Spleen (tissue), 11 donors: Measurements from ENCODE around the gene WDR7. TPM values are rescaled to one million over a fixed set of nuclear protein-coding genes. Genes with fewer than 3 reads are reported as not detected.

ENCODE experiments used
- DNase-seq: peaks from one replicate; pipeline ENCODE4 v3.0.0-alpha.2; 2020
- H3K27ac ChIP-seq, 8 donors: fragments of 200-600 bp; sonication (generic) in 7 of 8; 1 replicate in 4 of 8; 2 replicates in 4 of 8; pipeline versions ENCODE4 v1.5.0 to v1.8.0; 2016 to 2021; ENCODE audit warnings: inconsistent platforms in 4 of 8, mild to moderate bottlenecking in 4 of 8, moderate library complexity in 1 of 8
- H3K27me3 ChIP-seq, 7 donors: fragments of 200-600 bp; sonication (generic) in 6 of 7; replicated peaks in 1 of 7; 1 replicate in 4 of 7; 2 replicates in 3 of 7; pipeline versions ENCODE4 v1.5.0 to v1.8.0; 2016 to 2021; ENCODE audit warnings: inconsistent platforms in 3 of 7, mild to moderate bottlenecking in 1 of 7
- H3K36me3 ChIP-seq, 6 donors: fragments of 200-600 bp; sonication (generic) in 5 of 6; 1 replicate in 4 of 6; 2 replicates in 2 of 6; pipeline versions ENCODE4 v1.5.0 to v1.8.0; 2016 to 2021; ENCODE audit warnings: inconsistent platforms in 2 of 6
- H3K4me1 ChIP-seq, 6 donors: fragments of 200-600 bp; sonication (generic) in 5 of 6; 1 replicate in 3 of 6; 2 replicates in 3 of 6; pipeline versions ENCODE4 v1.5.0 to v1.8.0; 2016 to 2021; ENCODE audit warnings: inconsistent platforms in 3 of 6
- H3K4me3 ChIP-seq, 8 donors: fragments of 200-600 bp; sonication (generic) in 7 of 8; 1 replicate in 4 of 8; 2 replicates in 4 of 8; pipeline versions ENCODE4 v1.5.0 to v1.8.0; 2016 to 2021; ENCODE audit warnings: inconsistent platforms in 4 of 8, mild to moderate bottlenecking in 4 of 8, moderate library complexity in 2 of 8
- H3K9me3 ChIP-seq, 8 donors: fragments of 200-600 bp; sonication (generic) in 7 of 8; 1 replicate in 4 of 8; 2 replicates in 4 of 8; pipeline versions ENCODE4 v1.5.0 to v1.8.0; 2016 to 2021; ENCODE audit warnings: inconsistent platforms in 4 of 8
- POLR2A ChIP-seq, 3 donors: fragments of 450-650 bp; IDR thresholded peaks; one replicate each; pipeline ENCODE4 v1.5.1; 2017; ENCODE audit warnings: antibody characterized with exemption in 3 of 3, mild to moderate bottlenecking in 1 of 3
- POLR2AphosphoS5 ChIP-seq, 3 donors: sonication (generic); formaldehyde crosslinking; IDR thresholded peaks; one replicate each; pipeline ENCODE4 v1.5.1; 2017; ENCODE audit warnings: antibody characterized with exemption in 3 of 3
- WGBS, 5 donors: extraction: QIAGEN DNeasy Blood & Tissue Kit in 3 of 5; methylation state at CpG; one replicate each; pipeline versions ENCODE4 v1.1.5 to v1.1.7; 2013 to 2018; 5-methylcytosine and 5-hydroxymethylcytosine counted together
- intact Hi-C: fragments of 100-400 bp; cut with DNase I; formaldehyde crosslinking; loops from one replicate; pipeline ENCODE4 v1.15.0; 2023; ENCODE audit warnings: low total_unique reads
- polyA plus RNA-seq, 3 donors: library from polyadenylated mRNA; stranded (reverse); fragments of 200-250 nt; gene quantifications; one replicate each; pipeline ENCODE4 v1.2.1, GENCODE V29; 2013
- total RNA-seq, 7 donors: library from RNA; depleted of rRNA in 3 of 7; stranded (reverse); fragments of >200 nt in 3 of 7; fragmentation: NEBNext Ultra II Directional in 4 of 7; extraction: Animal tissue kit (Norgen Biotek cat#: 25700) in 4 of 7; gene quantifications; one replicate each; pipeline versions ENCODE4 v1.1.0 to v1.2.1, GENCODE V29; 2016 to 2021
- TF ChIP-seq, protein P1 (sequence below), 11 experiments: fragments of 200-600 bp in 7 of 11; fragments of 450-650 bp in 4 of 11; sonication (generic) in 4 of 11; IDR thresholded peaks in 8 of 11; conservative IDR thresholded peaks in 3 of 11; 1 replicate in 7 of 11; 2 replicates in 4 of 11; pipeline versions ENCODE4 v1.4.0 to v1.8.0; 2016 to 2021; ENCODE audit warnings: antibody characterized with exemption in 11 of 11, inconsistent platforms in 4 of 11, mild to moderate bottlenecking in 1 of 11
- donor health status: healthy with polysubstance abuse.
- donor health status: DM: no; HTN: no; CAD: no; lungs with moderate emphysema.
- donor health status: DM: no; HTN: no; CAD: no.
- donor health status: Bipolar disorder and iron deficiency.
- donor health status: healthy.
- donor health status: DM: no; HTN: no; CAD: no.
- donor health status: DM: yes; HTN: yes; CAD: no.

WDR7 gene
- total and polyA plus RNA-seq, 10 donors = 2.8 to 55.9 (median 42.8) TPM

DNA sequence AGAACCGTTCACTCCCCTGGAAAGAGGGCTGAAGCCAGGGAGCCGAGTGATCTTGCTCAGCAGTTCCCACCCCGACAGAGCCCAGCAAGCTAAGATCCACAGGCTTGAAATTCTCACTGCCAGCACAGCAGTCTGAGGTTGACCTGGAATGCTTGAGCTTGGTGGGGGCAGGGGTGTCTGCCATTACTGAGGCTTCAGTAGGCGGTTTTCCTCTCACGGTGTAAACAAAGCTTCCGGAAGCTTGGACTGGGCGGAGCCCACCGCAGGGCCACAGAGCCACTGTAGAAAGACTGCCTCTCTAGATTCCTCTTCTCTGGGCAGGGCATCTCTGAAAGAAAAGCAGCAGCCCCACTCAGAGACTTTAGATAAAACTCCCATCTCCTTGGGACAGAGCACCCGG is 180.8 kb downstream of the WDR7 start:
- WGBS, 5 donors = 85 to 93% (median 93%) methylated on average over 8 to 9 of the region's 9 CpGs
- peaks cover 0 to 4% (median 0%) of the 10 kb centered on the region in 8 donors for H3K9me3 ChIP-seq
- no peak overlapping the region for H3K27ac ChIP-seq
- no peak for DNase-seq
- no peaks in the 10 kb centered on the region for H3K4me1 ChIP-seq
- peaks cover 0 to 21% (median 4%) of the 10 kb centered on the region in 6 donors for H3K36me3 ChIP-seq
- no peak overlapping the region for H3K4me3 ChIP-seq
- intact Hi-C loops = no loop called here
- TF ChIP-seq POLR2AphosphoS5 (IDR thresholded peaks at IDR 0.05) (no peak), POLR2A (IDR thresholded peaks at IDR 0.05) (no peak)
- TF ChIP-seq, protein P1, sequence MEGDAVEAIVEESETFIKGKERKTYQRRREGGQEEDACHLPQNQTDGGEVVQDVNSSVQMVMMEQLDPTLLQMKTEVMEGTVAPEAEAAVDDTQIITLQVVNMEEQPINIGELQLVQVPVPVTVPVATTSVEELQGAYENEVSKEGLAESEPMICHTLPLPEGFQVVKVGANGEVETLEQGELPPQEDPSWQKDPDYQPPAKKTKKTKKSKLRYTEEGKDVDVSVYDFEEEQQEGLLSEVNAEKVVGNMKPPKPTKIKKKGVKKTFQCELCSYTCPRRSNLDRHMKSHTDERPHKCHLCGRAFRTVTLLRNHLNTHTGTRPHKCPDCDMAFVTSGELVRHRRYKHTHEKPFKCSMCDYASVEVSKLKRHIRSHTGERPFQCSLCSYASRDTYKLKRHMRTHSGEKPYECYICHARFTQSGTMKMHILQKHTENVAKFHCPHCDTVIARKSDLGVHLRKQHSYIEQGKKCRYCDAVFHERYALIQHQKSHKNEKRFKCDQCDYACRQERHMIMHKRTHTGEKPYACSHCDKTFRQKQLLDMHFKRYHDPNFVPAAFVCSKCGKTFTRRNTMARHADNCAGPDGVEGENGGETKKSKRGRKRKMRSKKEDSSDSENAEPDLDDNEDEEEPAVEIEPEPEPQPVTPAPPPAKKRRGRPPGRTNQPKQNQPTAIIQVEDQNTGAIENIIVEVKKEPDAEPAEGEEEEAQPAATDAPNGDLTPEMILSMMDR (IDR thresholded peaks at IDR 0.05 in 8 of 11, conservative IDR thresholded peaks at IDR 0.05 in 3 of 11) = no peak
- no peaks in the 10 kb centered on the region for H3K27me3 ChIP-seq

DNA sequence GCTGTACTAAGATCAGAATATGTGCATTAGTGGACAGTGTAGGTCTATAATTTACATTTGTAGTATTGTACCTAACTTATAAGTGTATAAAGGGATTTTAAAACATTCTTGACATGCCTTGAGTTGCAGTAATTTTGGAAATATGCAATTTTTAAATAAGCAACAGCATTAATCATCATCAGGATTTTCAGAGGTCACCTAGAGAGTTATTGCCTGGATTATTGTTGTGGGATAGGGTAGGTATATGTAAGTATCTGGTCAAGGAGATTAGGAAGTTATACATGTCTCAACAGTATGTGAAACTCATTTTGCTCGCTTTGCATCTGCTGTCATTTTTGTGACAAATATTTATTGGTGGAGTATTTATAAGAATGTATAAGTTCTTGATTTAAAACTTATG is 184.2 kb downstream of the WDR7 start:
- Histone ChIP-seq H3K4me1 (no peaks in the 10 kb centered on the region), H3K27ac (no peak overlapping the region), H3K9me3 (no peaks in the 10 kb centered on the region), H3K4me3 (no peak overlapping the region), H3K36me3 (peaks cover 0 to 30% (median 4%) of the 10 kb centered on the region in 6 donors), H3K27me3 (no peaks in the 10 kb centered on the region)
- no peak for DNase-seq
- TF ChIP-seq, protein P1 (IDR thresholded peaks at IDR 0.05 in 8 of 11, conservative IDR thresholded peaks at IDR 0.05 in 3 of 11) = no peak
- TF ChIP-seq POLR2AphosphoS5 (IDR thresholded peaks at IDR 0.05) = no peak
- no peak for TF ChIP-seq POLR2A (IDR thresholded peaks at IDR 0.05)
- intact Hi-C loops = no loop called here
- WGBS, 5 donors = 53 to 97% (median 86%) methylated on average over 1 of the region's 1 CpG

DNA sequence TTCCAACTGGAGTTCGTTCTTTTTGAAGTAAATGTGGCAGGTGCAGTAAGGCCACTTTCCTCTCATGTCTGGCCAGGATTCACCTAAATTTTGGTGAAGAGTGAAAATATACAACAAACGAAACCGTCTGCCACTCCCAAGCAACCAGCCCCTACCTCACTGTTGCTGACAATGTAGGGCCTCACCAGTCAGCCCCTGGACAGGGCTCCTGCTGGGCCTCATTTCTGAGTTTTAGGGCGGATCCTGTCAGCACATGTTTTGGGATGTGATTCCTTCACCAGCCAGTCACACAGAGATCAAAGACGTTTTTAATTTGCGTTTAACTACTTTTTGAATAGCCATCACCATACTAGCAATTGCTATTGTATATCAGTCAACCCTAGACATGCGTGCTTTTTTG is 185.0 kb downstream of the WDR7 start:
- no peaks in the 10 kb centered on the region for H3K9me3 ChIP-seq
- H3K36me3 ChIP-seq = peaks cover 0 to 28% (median 4%) of the 10 kb centered on the region in 6 donors
- no peak for TF ChIP-seq POLR2A (IDR thresholded peaks at IDR 0.05)
- TF ChIP-seq, protein P1 (IDR thresholded peaks at IDR 0.05 in 8 of 11, conservative IDR thresholded peaks at IDR 0.05 in 3 of 11) = no peak
- no peak for TF ChIP-seq POLR2AphosphoS5 (IDR thresholded peaks at IDR 0.05)
- no peak for DNase-seq
- H3K4me3 ChIP-seq = no peak overlapping the region
- H3K27ac ChIP-seq = no peak overlapping the region
- H3K4me1 ChIP-seq = no peaks in the 10 kb centered on the region
- intact Hi-C loops = no loop called here
- 93 to 96% (median 94%) methylated on average over 7 of the region's 7 CpGs for WGBS, 5 donors
- H3K27me3 ChIP-seq = no peaks in the 10 kb centered on the region

DNA sequence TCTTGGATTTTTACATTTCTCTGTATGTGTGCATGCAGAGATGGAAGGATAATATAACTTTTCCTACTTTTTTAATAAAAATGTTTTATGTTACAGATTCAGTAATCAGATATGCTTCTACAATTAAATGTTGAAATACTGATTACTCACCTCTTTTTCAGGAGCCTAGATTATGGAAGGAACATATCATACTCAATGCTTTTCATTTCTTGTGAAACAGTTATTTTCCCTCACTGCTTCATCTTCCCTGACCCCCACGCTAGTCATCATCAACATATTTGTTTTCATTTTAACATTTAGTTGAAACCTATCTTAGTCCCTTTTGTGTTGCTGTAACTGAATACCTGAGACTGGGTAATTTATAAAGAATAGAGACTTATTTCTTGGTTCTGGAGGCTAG is 190.7 kb downstream of the WDR7 start:
- no peak for DNase-seq
- TF ChIP-seq, protein P1 (IDR thresholded peaks at IDR 0.05 in 8 of 11, conservative IDR thresholded peaks at IDR 0.05 in 3 of 11) = no peak
- TF ChIP-seq POLR2AphosphoS5 (IDR thresholded peaks at IDR 0.05) = no peak
- Histone ChIP-seq H3K9me3 (peaks cover 0 to 6% (median 1%) of the 10 kb centered on the region in 8 donors), H3K27ac (no peak overlapping the region), H3K4me1 (no peaks in the 10 kb centered on the region), H3K27me3 (no peaks in the 10 kb centered on the region), H3K36me3 (peaks cover 0 to 16% (median 0%) of the 10 kb centered on the region in 6 donors), H3K4me3 (no peak overlapping the region)
- 90 to 98% (median 95%) methylated on average over 1 of the region's 1 CpG for WGBS, 5 donors
- intact Hi-C loops = no loop called here
